SK-N-SH treated with all-trans-retinoic acid at 6 μM for 48 hours (cell line): ENCODE measurements around the gene SIPA1.

ENCODE experiments used
- ATAC-seq: fragments of 200-7000 bp; cut with Tn5 transposase; 3 replicates; pipeline ENCODE4 v1.9.1; 2020; ENCODE audit warnings: mild to moderate bottlenecking, moderate library complexity
- ARNTL ChIP-seq: fragments of 450-650 bp; formaldehyde crosslinking; IDR thresholded peaks from 2 replicates; pipeline ENCODE4 v1.5.0; 2020; ENCODE audit warnings: low read depth, mild to moderate bottlenecking, moderate library complexity, borderline replicate concordance
- CSDC2 ChIP-seq: fragments of 250-450 bp; sonication (Bioruptor Pico); IDR thresholded peaks from 2 replicates; pipeline ENCODE4 v1.5.0; 2020; ENCODE audit warnings: mild to moderate bottlenecking, moderate library complexity
- GLIS3 ChIP-seq: fragments of 250-450 bp; sonication (Bioruptor Pico); IDR thresholded peaks from 2 replicates; pipeline ENCODE4 v1.5.0; 2020; ENCODE audit warnings: mild to moderate bottlenecking, moderate library complexity
- ISL1 ChIP-seq: fragments of 250-450 bp; sonication (Bioruptor Pico); IDR thresholded peaks from 2 replicates; pipeline ENCODE4 v2.1.2; 2022; ENCODE audit warnings: mild to moderate bottlenecking, moderate library complexity
- OSR1 ChIP-seq: fragments of 250-450 bp; sonication (Bioruptor Pico); IDR thresholded peaks from 2 replicates; pipeline ENCODE4 v1.8.0; 2022; ENCODE audit warnings: moderate library complexity, mild to moderate bottlenecking, inconsistent platforms
- PPARA ChIP-seq: fragments of 250-450 bp; sonication (Bioruptor Pico); IDR thresholded peaks from 2 replicates; pipeline ENCODE4 v1.5.0; 2020; ENCODE audit warnings: mild to moderate bottlenecking, borderline replicate concordance
- RARB ChIP-seq: fragments of 250-450 bp; sonication (Bioruptor Pico); IDR thresholded peaks from 2 replicates; pipeline ENCODE4 v1.8.0; 2021; ENCODE audit warnings: mild to moderate bottlenecking, moderate library complexity
- SNAI2 ChIP-seq: fragments of 250-450 bp; sonication (Bioruptor Pico); IDR thresholded peaks from 2 replicates; pipeline ENCODE4 v1.5.0; 2020; ENCODE audit warnings: mild to moderate bottlenecking, moderate library complexity
- ZFP3 ChIP-seq: fragments of 250-450 bp; sonication (Bioruptor Pico); IDR thresholded peaks from 2 replicates; pipeline ENCODE4 v1.5.0; 2020; ENCODE audit warnings: mild to moderate bottlenecking, moderate library complexity
- ZFP30 ChIP-seq: fragments of 450-650 bp; formaldehyde crosslinking; IDR thresholded peaks from 2 replicates; pipeline ENCODE4 v1.5.0; 2022; ENCODE audit warnings: mild to moderate bottlenecking, moderate library complexity
- ZNF8 ChIP-seq: fragments of 450-650 bp; formaldehyde crosslinking; IDR thresholded peaks from 2 replicates; pipeline ENCODE4 v1.5.0; 2020; ENCODE audit warnings: mild to moderate bottlenecking, moderate library complexity
- TF ChIP-seq, protein P1 (sequence below): fragments of 250-450 bp; sonication (Bioruptor Pico); IDR thresholded peaks from 2 replicates; pipeline ENCODE4 v1.5.1; 2021; ENCODE audit warnings: mild to moderate bottlenecking, moderate library complexity
- TF ChIP-seq, protein P2 (sequence below): fragments of 250-450 bp; sonication (Bioruptor Pico); IDR thresholded peaks from 2 replicates; pipeline ENCODE4 v1.5.0; 2020; ENCODE audit warnings: mild to moderate bottlenecking, moderate library complexity
- TF ChIP-seq, protein P3 (sequence below): fragments of 250-450 bp; sonication (Bioruptor Pico); IDR thresholded peaks from 2 replicates; pipeline ENCODE4 v1.8.0; 2021; ENCODE audit warnings: low read depth, mild to moderate bottlenecking, moderate library complexity, borderline replicate concordance
- TF ChIP-seq, protein P4 (sequence below): fragments of 250-450 bp; sonication (Bioruptor Pico); IDR thresholded peaks from 2 replicates; pipeline ENCODE4 v1.5.1; 2020; ENCODE audit warnings: low read depth, mild to moderate bottlenecking, moderate library complexity
- TF ChIP-seq, protein P5 (sequence below): fragments of 250-450 bp; sonication (Bioruptor Pico); IDR thresholded peaks from 2 replicates; pipeline ENCODE4 v1.8.0; 2020; ENCODE audit warnings: mild to moderate bottlenecking, moderate library complexity, borderline replicate concordance

The SIPA1 gene

DNA sequence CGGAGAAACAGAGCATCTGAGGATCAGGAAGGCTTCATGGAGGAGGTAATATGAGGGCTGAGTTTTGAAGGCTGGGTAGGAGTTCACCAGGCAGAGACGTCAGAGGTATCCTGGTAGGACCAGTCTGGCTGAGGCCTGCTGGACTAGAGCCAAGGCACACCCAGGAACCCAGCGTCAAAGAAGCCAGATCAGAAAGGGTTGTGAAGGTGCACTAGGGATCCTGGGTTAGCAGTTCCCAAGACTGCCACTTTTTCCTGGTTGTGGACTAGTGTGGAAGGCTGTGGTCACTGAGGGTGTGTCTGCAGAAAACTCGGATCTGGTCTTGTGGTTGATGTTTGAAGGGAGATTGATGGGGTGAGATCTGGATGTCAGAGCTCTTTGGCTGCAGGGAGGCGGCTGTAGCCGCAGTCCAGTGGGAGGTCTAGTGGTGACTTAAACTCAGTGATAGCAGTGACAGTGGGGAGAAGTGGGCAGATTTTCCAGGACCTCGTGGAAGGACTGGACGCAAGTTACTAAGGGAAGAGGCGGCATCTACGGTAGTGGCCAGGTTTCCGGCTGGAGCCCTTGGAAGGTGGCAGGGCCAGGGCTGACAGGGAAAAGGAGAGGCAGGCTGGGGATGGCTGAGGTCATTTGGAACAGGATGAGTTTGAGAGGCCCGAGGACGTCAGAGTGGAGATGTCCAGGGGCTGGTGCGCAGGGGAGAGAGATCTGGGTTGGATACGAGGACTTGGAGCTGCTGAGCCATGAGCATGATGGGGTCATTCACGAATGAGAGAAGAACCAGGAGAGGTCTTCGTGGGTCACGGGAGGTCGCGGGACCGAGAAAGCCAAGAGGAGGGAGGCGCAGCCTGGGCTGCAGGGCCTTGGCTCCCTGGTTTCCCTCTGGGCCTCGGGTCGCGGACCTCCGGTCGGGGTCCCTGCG is 13.9 kb downstream of the SIPA1 start:
- peak; percentile 14 for ATAC-seq
- TF ChIP-seq PPARA (CRISPR knock-in tag): no peak
- peak; percentile 100 for TF ChIP-seq ZFP3 (CRISPR knock-in tag)

DNA sequence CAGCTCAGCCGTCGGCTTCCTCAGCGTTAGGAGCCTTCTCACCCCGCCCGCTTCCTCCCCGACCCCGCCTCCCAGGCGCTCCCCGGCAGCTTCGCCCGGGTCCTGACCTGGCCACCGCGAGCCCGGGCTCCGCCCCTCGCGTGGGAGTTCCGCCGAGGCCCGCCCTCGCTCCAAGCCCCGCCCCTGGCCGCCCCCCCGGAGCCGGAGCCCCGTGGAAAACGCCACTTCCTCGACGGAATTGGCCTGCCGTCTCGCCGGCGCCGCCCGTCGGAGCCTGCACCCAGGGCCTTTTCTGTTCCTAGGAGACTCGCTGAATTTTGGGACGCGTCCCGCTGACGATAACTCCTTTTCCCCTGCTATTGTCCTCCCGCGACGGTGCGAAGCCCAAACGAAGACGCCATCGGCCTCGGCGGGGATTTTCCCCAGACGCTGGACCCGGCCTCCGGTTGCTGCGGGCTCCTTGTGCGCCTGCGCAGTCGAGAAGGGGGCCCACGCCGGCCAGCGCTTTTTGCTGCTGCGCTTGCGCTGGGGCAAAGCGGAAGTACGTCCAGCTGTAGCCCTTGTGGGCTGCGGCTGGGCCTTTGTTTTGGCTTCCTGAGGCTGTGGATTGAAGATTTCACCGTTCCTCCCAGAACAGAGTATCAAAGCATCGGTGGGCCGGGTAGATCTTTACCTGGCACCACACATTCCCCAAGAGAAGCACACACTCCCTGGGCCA is 14.8 kb downstream of the SIPA1 start:
- TF ChIP-seq, protein P1, sequence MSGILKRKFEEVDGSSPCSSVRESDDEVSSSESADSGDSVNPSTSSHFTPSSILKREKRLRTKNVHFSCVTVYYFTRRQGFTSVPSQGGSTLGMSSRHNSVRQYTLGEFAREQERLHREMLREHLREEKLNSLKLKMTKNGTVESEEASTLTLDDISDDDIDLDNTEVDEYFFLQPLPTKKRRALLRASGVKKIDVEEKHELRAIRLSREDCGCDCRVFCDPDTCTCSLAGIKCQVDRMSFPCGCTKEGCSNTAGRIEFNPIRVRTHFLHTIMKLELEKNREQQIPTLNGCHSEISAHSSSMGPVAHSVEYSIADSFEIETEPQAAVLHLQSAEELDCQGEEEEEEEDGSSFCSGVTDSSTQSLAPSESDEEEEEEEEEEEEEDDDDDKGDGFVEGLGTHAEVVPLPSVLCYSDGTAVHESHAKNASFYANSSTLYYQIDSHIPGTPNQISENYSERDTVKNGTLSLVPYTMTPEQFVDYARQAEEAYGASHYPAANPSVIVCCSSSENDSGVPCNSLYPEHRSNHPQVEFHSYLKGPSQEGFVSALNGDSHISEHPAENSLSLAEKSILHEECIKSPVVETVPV (CRISPR knock-in tag): no peak
- TF ChIP-seq ZNF8 (no peak), OSR1 (CRISPR knock-in tag) (no peak), SNAI2 (CRISPR knock-in tag) (no peak), RARB (no peak), CSDC2 (CRISPR knock-in tag) (peak; percentile 29; the same call in 1 of the 2 replicates), PPARA (CRISPR knock-in tag) (no peak), ARNTL (CRISPR knock-in tag) (no peak), GLIS3 (CRISPR knock-in tag) (0 out of 2 replicates have a peak, but pooled peaks have one; percentile 7), ZFP30 (CRISPR knock-in tag) (no peak), ZFP3 (CRISPR knock-in tag) (peak; percentile 61; the same call in 1 of the 2 replicates), ISL1 (no peak)
- TF ChIP-seq, protein P2, sequence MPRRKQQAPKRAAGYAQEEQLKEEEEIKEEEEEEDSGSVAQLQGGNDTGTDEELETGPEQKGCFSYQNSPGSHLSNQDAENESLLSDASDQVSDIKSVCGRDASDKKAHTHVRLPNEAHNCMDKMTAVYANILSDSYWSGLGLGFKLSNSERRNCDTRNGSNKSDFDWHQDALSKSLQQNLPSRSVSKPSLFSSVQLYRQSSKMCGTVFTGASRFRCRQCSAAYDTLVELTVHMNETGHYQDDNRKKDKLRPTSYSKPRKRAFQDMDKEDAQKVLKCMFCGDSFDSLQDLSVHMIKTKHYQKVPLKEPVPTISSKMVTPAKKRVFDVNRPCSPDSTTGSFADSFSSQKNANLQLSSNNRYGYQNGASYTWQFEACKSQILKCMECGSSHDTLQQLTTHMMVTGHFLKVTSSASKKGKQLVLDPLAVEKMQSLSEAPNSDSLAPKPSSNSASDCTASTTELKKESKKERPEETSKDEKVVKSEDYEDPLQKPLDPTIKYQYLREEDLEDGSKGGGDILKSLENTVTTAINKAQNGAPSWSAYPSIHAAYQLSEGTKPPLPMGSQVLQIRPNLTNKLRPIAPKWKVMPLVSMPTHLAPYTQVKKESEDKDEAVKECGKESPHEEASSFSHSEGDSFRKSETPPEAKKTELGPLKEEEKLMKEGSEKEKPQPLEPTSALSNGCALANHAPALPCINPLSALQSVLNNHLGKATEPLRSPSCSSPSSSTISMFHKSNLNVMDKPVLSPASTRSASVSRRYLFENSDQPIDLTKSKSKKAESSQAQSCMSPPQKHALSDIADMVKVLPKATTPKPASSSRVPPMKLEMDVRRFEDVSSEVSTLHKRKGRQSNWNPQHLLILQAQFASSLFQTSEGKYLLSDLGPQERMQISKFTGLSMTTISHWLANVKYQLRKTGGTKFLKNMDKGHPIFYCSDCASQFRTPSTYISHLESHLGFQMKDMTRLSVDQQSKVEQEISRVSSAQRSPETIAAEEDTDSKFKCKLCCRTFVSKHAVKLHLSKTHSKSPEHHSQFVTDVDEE (CRISPR knock-in tag): 0 out of 2 replicates have a peak, but pooled peaks have one; percentile 15
- TF ChIP-seq, protein P3, sequence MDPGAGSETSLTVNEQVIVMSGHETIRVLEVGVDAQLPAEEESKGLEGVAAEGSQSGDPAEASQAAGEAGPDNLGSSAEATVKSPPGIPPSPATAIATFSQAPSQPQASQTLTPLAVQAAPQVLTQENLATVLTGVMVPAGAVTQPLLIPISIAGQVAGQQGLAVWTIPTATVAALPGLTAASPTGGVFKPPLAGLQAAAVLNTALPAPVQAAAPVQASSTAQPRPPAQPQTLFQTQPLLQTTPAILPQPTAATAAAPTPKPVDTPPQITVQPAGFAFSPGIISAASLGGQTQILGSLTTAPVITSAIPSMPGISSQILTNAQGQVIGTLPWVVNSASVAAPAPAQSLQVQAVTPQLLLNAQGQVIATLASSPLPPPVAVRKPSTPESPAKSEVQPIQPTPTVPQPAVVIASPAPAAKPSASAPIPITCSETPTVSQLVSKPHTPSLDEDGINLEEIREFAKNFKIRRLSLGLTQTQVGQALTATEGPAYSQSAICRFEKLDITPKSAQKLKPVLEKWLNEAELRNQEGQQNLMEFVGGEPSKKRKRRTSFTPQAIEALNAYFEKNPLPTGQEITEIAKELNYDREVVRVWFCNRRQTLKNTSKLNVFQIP (CRISPR knock-in tag): no peak
- TF ChIP-seq, protein P4, sequence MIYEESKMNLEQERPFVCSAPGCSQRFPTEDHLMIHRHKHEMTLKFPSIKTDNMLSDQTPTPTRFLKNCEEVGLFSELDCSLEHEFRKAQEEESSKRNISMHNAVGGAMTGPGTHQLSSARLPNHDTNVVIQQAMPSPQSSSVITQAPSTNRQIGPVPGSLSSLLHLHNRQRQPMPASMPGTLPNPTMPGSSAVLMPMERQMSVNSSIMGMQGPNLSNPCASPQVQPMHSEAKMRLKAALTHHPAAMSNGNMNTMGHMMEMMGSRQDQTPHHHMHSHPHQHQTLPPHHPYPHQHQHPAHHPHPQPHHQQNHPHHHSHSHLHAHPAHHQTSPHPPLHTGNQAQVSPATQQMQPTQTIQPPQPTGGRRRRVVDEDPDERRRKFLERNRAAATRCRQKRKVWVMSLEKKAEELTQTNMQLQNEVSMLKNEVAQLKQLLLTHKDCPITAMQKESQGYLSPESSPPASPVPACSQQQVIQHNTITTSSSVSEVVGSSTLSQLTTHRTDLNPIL (CRISPR knock-in tag): peak; percentile 27; the same call in 1 of the 2 replicates
- TF ChIP-seq, protein P5, sequence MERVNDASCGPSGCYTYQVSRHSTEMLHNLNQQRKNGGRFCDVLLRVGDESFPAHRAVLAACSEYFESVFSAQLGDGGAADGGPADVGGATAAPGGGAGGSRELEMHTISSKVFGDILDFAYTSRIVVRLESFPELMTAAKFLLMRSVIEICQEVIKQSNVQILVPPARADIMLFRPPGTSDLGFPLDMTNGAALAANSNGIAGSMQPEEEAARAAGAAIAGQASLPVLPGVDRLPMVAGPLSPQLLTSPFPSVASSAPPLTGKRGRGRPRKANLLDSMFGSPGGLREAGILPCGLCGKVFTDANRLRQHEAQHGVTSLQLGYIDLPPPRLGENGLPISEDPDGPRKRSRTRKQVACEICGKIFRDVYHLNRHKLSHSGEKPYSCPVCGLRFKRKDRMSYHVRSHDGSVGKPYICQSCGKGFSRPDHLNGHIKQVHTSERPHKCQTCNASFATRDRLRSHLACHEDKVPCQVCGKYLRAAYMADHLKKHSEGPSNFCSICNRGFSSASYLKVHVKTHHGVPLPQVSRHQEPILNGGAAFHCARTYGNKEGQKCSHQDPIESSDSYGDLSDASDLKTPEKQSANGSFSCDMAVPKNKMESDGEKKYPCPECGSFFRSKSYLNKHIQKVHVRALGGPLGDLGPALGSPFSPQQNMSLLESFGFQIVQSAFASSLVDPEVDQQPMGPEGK: no peak
- TF ChIP-seq, all 23 proteins: peak for 5
- peak; percentile 78 for ATAC-seq
